PC-3 (cell line): ENCODE data around the gene FOXD3. TPM values are rescaled to one million over a fixed set of nuclear protein-coding genes. Genes with fewer than 3 reads are reported as not detected.

ENCODE experiments used
- ATAC-seq: fragments of 200-7000 bp; cut with Tn5 transposase; 2 replicates; pipeline ENCODE4 v1.9.1; 2020; ENCODE audit warnings: mild to moderate bottlenecking, moderate library complexity
- BruUV-seq: library from RNA; stranded (reverse); fragments of 400-500 nt; replicated peaks from 2 replicates; lab custom pipeline; 2021; lab: Mats Ljungman, UMichigan
- CTCF ChIA-PET: fragments of 300-600 bp; sonication (Branson Sonifier 250); formaldehyde crosslinking; loops from one replicate; lab custom pipeline; 2022; ENCODE audit warnings: antibody characterized with exemption; lab: Charles Lee
- POLR2A ChIA-PET: fragments of 300-600 bp; sonication (Branson Sonifier 250); formaldehyde crosslinking; loops from one replicate; lab custom pipeline; 2022; ENCODE audit warnings: antibody characterized with exemption; ENCODE audit not compliant: unreplicated experiment; lab: Charles Lee
- DNase-seq: peaks from one replicate; pipeline ENCODE4 v3.0.0-alpha.2; 2015
- H2AFZ ChIP-seq: fragments of 300-600 bp; sonication (generic); 2 replicates; pipeline ENCODE4 v1.6.0; 2016; ENCODE audit warnings: antibody characterized with exemption, low read length
- H3F3A ChIP-seq: fragments of 300-600 bp; sonication (generic); one replicate; pipeline ENCODE4 v1.6.0; 2017; ENCODE audit warnings: antibody characterized with exemption, low read length, control low read depth, mild to moderate bottlenecking; ENCODE audit not compliant: unreplicated experiment
- H3K27ac ChIP-seq: fragments of 300-600 bp; sonication (generic); 2 replicates; pipeline ENCODE4 v1.5.1; 2016; ENCODE audit warnings: mild to moderate bottlenecking, low read length
- H3K27me3 ChIP-seq: fragments of 300-600 bp; sonication (generic); 2 replicates; pipeline ENCODE4 v1.6.1; 2016; ENCODE audit warnings: low read length, mixed read lengths
- H3K36me3 ChIP-seq: fragments of 300-600 bp; sonication (generic); 2 replicates; pipeline ENCODE4 v1.6.1; 2016; ENCODE audit warnings: low read depth, mixed run types, low read length, mixed read lengths
- H3K4me1 ChIP-seq: fragments of 300-600 bp; sonication (generic); 2 replicates; pipeline ENCODE4 v1.5.1; 2016; ENCODE audit warnings: low read length; ENCODE audit not compliant: insufficient read depth
- H3K4me2 ChIP-seq: fragments of 300-600 bp; sonication (generic); 2 replicates; pipeline ENCODE4 v1.6.0; 2016; ENCODE audit warnings: low read length
- H3K4me3 ChIP-seq: fragments of 300-600 bp; sonication (generic); 2 replicates; pipeline ENCODE4 v1.5.1; 2016; ENCODE audit warnings: mild to moderate bottlenecking, low read length, mixed read lengths
- H3K79me2 ChIP-seq: fragments of 300-600 bp; sonication (generic); 2 replicates; pipeline ENCODE4 v1.6.1; 2017; ENCODE audit warnings: low read length, mixed read lengths
- H3K9ac ChIP-seq: fragments of 300-600 bp; sonication (generic); 2 replicates; pipeline ENCODE4 v1.6.0; 2016; ENCODE audit warnings: mild to moderate bottlenecking, low read length
- H3K9me2 ChIP-seq: fragments of 300-600 bp; sonication (generic); replicated peaks from 2 replicates; pipeline ENCODE4 v1.6.1; 2016; ENCODE audit warnings: mixed run types, low read length, mixed read lengths
- H3K9me3 ChIP-seq: fragments of 300-600 bp; sonication (generic); 2 replicates; pipeline ENCODE4 v1.6.1; 2016; ENCODE audit warnings: low read length, mixed read lengths
- H4K20me1 ChIP-seq: fragments of 300-600 bp; sonication (generic); 2 replicates; pipeline ENCODE4 v1.6.1; 2016; ENCODE audit warnings: low read length, mixed read lengths
- EZH2 ChIP-seq: fragments of 300-600 bp; sonication (generic); IDR thresholded peaks from one replicate; pipeline ENCODE4 v1.6.1; 2017; ENCODE audit warnings: antibody characterized with exemption, mild to moderate bottlenecking, low read length; ENCODE audit not compliant: unreplicated experiment
- EZH2phosphoT487 ChIP-seq: fragments of 300-600 bp; sonication (generic); IDR thresholded peaks from 2 replicates; pipeline ENCODE4 v1.6.1; 2018; ENCODE audit warnings: mild to moderate bottlenecking, antibody characterized with exemption, low read length, borderline replicate concordance
- intact Hi-C: fragments of 100-400 bp; cut with micrococcal nuclease; formaldehyde crosslinking; loops from 2 replicates; pipeline ENCODE4 v1.9.0; 2023
- total RNA-seq: library from RNA; depleted of rRNA; stranded (reverse); fragments of >200 nt; gene quantifications from 2 replicates; pipeline ENCODE4 v1.2.3, GENCODE V29; 2014
- TF ChIP-seq, protein P1 (sequence below): fragments of 300-600 bp; sonication (generic); conservative IDR thresholded peaks from 2 replicates; pipeline ENCODE4 v1.5.1; 2017; ENCODE audit warnings: antibody characterized with exemption, low read depth, mild to moderate bottlenecking, low read length

Gene FOXD3
- total RNA-seq, 1 experiment from 2014 or later, result not detected

DNA sequence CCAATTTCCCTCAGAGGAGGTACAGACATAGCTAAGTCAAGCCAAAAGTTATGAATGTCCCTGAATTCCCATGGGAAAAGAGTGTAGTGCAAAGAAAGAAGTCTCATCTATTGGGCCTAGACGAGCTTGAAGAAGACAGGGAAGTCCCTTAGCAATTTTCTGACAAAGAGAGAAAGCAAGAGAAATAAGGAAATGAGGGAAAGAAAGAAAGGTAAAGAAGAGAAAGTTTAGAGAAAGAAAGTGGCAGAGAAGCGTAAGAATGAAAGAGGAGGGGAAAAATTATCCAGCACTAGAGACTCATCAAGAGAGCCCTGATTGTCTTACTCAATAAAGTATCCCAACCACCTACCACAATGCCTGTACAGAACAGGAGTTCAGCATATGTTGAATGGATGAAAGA is 40.6 kb upstream of the FOXD3 start:
- no peak for TF ChIP-seq EZH2phosphoT487
- TF ChIP-seq EZH2, result no peak
- TF ChIP-seq, protein P1, sequence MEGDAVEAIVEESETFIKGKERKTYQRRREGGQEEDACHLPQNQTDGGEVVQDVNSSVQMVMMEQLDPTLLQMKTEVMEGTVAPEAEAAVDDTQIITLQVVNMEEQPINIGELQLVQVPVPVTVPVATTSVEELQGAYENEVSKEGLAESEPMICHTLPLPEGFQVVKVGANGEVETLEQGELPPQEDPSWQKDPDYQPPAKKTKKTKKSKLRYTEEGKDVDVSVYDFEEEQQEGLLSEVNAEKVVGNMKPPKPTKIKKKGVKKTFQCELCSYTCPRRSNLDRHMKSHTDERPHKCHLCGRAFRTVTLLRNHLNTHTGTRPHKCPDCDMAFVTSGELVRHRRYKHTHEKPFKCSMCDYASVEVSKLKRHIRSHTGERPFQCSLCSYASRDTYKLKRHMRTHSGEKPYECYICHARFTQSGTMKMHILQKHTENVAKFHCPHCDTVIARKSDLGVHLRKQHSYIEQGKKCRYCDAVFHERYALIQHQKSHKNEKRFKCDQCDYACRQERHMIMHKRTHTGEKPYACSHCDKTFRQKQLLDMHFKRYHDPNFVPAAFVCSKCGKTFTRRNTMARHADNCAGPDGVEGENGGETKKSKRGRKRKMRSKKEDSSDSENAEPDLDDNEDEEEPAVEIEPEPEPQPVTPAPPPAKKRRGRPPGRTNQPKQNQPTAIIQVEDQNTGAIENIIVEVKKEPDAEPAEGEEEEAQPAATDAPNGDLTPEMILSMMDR, result no peak
- intact Hi-C loops, result no loop called here
- no TSS peak for BruUV-seq
- H3K4me1 ChIP-seq, result no peaks in the 10 kb centered on the region
- no peaks in the 10 kb centered on the region for H3K9me2 ChIP-seq
- H2AFZ ChIP-seq, result no peak overlapping the region
- no peaks in the 10 kb centered on the region for H3K9me3 ChIP-seq
- H3F3A ChIP-seq, result no peaks in the 10 kb centered on the region
- no peak for DNase-seq
- no peaks in the 10 kb centered on the region for H3K36me3 ChIP-seq
- H3K27me3 ChIP-seq, result peaks cover 5% of the 10 kb centered on the region; the same call in 1 of the 2 replicates
- H4K20me1 ChIP-seq, result no peaks in the 10 kb centered on the region
- no peak for ATAC-seq
- H3K79me2 ChIP-seq, result no peaks in the 10 kb centered on the region
- H3K27ac ChIP-seq, result no peak overlapping the region
- H3K9ac ChIP-seq, result no peak overlapping the region
- no peak overlapping the region for H3K4me2 ChIP-seq
- H3K4me3 ChIP-seq, result no peak overlapping the region
- CTCF ChIA-PET, result no interaction called here
- POLR2A ChIA-PET, result no interaction called here

DNA sequence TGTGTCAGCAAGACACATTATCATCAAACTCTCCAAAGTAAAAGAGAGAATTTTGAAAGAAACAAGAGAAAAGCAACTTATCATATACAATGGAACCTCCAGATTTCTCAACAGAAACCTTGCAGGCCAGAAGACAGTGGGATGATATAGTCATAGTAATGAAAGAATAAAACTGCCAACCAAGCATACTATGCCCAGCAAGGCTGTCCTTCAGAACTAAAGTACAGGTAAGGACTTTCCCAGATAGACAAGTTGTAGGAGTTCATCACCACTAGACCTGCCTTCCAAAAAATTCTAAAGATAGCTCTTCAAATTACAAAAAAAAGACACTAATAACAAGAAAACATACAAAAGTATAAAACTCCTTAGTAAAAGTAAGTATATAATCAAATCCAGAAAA is 33.2 kb upstream of the FOXD3 start:
- TF ChIP-seq, protein P1, result no peak
- TF ChIP-seq EZH2 (no peak), EZH2phosphoT487 (no peak)
- Histone ChIP-seq H3K9ac (no peak overlapping the region), H3K4me1 (no peaks in the 10 kb centered on the region), H3K36me3 (no peaks in the 10 kb centered on the region), H3K4me3 (no peak overlapping the region), H2AFZ (no peak overlapping the region), H3F3A (no peaks in the 10 kb centered on the region), H3K9me3 (no peaks in the 10 kb centered on the region), H3K9me2 (no peaks in the 10 kb centered on the region), H4K20me1 (no peaks in the 10 kb centered on the region), H3K27me3 (no peaks in the 10 kb centered on the region), H3K79me2 (no peaks in the 10 kb centered on the region), H3K4me2 (no peak overlapping the region), H3K27ac (no peak overlapping the region)
- intact Hi-C loops, result no loop called here
- no peak for DNase-seq
- ChIA-PET CTCF (no interaction called here), POLR2A (no interaction called here)
- ATAC-seq, result no peak
- no TSS peak for BruUV-seq

DNA sequence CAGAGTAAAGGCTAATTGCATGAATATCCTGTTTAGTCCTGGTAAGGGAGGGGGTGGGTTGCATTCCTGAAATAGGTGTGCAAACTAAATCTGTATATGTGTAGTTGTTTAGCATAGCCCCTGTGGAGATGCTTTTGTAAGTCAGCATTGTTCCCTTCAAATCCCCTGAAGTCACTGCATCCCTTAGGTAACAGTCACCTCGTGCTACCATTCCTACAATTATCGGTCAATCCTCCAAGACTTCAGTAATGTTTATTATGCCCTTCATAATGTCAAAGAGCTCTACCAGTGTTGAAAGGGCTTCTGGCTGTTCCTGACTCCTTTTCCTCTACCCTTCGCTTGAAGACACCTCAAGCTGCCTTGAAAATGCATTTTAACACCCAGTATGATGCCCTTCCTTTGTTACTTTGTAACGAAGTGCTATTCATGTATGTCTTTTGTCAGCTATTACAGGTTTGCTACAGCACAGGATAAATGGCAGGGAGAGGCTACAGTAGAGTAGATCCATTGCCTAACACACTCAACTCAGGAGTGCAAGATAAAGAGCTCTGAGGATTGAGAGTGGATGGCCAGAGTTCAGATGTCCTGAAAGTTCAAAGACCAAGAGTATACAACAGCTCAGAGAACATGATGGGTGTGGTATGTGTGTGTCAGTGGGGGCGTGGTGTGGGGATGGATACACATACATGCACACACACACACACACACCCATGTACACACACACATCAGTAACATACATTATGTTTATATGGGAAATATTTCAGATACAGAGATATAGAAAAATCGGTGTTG is 27.4 kb upstream of the FOXD3 start:
- H3K9me2 ChIP-seq, result no peaks in the 10 kb centered on the region
- no peaks in the 10 kb centered on the region for H3K4me1 ChIP-seq
- H4K20me1 ChIP-seq, result no peaks in the 10 kb centered on the region
- ChIA-PET CTCF (no interaction called here), POLR2A (interaction anchor here (0.6 kb wide), 1 partner anchor 442 kb away, joined by 3 read pairs; no protein-coding TSS in a partner anchor)
- H3K79me2 ChIP-seq, result no peaks in the 10 kb centered on the region
- DNase-seq (no peak), ATAC-seq (no peak)
- no peak overlapping the region for H3K4me2 ChIP-seq
- H3K36me3 ChIP-seq, result no peaks in the 10 kb centered on the region
- intact Hi-C loops, result no loop called here
- TF ChIP-seq, protein P1, result no peak
- TF ChIP-seq EZH2phosphoT487, result no peak
- no peak for TF ChIP-seq EZH2
- no peaks in the 10 kb centered on the region for H3F3A ChIP-seq
- H2AFZ ChIP-seq, result no peak overlapping the region
- 0 out of 2 replicates have a peak, but pooled peaks cover 4% of the 10 kb centered on the region for H3K27me3 ChIP-seq
- no peak overlapping the region for H3K27ac ChIP-seq
- H3K9ac ChIP-seq, result no peak overlapping the region
- no TSS peak for BruUV-seq
- H3K9me3 ChIP-seq, result no peaks in the 10 kb centered on the region
- H3K4me3 ChIP-seq, result no peak overlapping the region
